Gastrocnemius medialis (tissue), 4 donors: Measurements from ENCODE around the gene RAD23A.

ENCODE experiments used
- POLR2A ChIP-seq, 2 donors: fragments of 450-650 bp; IDR thresholded peaks; one replicate each; pipeline ENCODE4 v1.6.1; 2017; ENCODE audit warnings: antibody characterized with exemption in 2 of 2, mild to moderate bottlenecking in 2 of 2, moderate library complexity in 2 of 2
- TF ChIP-seq, protein P1 (sequence below), 5 experiments: fragments of 450-650 bp in 3 of 5; fragments of 200-600 bp in 2 of 5; sonication (generic) in 2 of 5; IDR thresholded peaks in 4 of 5; conservative IDR thresholded peaks in 1 of 5; 1 replicate in 4 of 5; 2 replicates in 1 of 5; pipeline ENCODE4 v1.5.1; 2016 to 2019; ENCODE audit warnings: antibody characterized with exemption in 5 of 5, mild to moderate bottlenecking in 3 of 5, moderate library complexity in 3 of 5

DNA sequence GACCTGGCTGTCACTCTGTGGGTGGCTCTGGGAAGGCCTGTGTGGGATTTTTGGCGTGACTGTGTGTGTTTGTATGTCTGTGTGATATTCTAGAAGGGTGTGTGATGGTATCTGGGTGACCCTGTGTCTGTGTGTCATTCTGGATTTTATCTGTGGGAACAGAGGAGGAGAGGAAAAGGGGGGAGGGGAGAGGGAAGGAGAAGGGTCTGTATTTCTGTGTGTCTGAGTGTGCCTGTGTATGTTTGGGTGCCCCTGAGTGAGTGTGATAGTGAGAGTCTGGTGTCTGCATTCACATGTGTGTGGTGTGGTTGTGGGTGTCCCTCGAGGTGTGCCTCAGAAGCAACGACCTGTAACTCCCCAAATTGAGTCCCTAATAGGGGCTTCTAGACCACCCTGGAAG is 41.5 kb downstream of the RAD23A start:
- TF ChIP-seq, protein P1, sequence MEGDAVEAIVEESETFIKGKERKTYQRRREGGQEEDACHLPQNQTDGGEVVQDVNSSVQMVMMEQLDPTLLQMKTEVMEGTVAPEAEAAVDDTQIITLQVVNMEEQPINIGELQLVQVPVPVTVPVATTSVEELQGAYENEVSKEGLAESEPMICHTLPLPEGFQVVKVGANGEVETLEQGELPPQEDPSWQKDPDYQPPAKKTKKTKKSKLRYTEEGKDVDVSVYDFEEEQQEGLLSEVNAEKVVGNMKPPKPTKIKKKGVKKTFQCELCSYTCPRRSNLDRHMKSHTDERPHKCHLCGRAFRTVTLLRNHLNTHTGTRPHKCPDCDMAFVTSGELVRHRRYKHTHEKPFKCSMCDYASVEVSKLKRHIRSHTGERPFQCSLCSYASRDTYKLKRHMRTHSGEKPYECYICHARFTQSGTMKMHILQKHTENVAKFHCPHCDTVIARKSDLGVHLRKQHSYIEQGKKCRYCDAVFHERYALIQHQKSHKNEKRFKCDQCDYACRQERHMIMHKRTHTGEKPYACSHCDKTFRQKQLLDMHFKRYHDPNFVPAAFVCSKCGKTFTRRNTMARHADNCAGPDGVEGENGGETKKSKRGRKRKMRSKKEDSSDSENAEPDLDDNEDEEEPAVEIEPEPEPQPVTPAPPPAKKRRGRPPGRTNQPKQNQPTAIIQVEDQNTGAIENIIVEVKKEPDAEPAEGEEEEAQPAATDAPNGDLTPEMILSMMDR (IDR thresholded peaks at IDR 0.05 in 4 of 5, conservative IDR thresholded peaks at IDR 0.05 in 1 of 5): no peak
- TF ChIP-seq POLR2A (IDR thresholded peaks at IDR 0.05): no peak
